Endothelial cell of umbilical vein (primary cell): ENCODE measurements around the gene DCAF4.

Experiments
- EZH2 ChIP-seq: IDR thresholded peaks from 2 replicates; pipeline ENCODE4 v1.6.1; 2012; ENCODE audit warnings: borderline replicate concordance, low read depth, mild to moderate bottlenecking, moderate library complexity, low read length, inconsistent platforms; ENCODE audit not compliant: severe bottlenecking
- JUN ChIP-seq: IDR thresholded peaks from 2 replicates; pipeline ENCODE4 v1.6.1; 2011; ENCODE audit warnings: borderline replicate concordance, low read depth; ENCODE audit not compliant: insufficient read length, insufficient read depth
- MYC ChIP-seq: IDR thresholded peaks from one replicate; pipeline ENCODE4 v1.6.1; 2011; ENCODE audit warnings: mild to moderate bottlenecking, low read depth, low read length
- POLR2A ChIP-seq: IDR thresholded peaks from 2 replicates; pipeline ENCODE4 v1.6.1; 2012; ENCODE audit warnings: low read depth, mild to moderate bottlenecking, control low read depth, low read length
- POLR2AphosphoS5 ChIP-seq: IDR thresholded peaks from 2 replicates; pipeline ENCODE4 v1.6.1; 2012; ENCODE audit warnings: low read depth, mild to moderate bottlenecking, control low read depth, low read length, moderate library complexity; ENCODE audit not compliant: insufficient read depth
- TF ChIP-seq, protein P1 (sequence below), 2 donors: IDR thresholded peaks; 1 replicate in 1 of 2; 2 replicates in 1 of 2; pipeline ENCODE4 v1.5.1; 2011; ENCODE audit warnings: low read length in 2 of 2, mild to moderate bottlenecking in 2 of 2, moderate library complexity in 2 of 2, control low read depth in 1 of 2, inconsistent platforms in 1 of 2, low read depth in 1 of 2; ENCODE audit not compliant: insufficient read depth in 1 of 2; ENCODE audit errors: extremely low read depth in 1 of 2
- TF ChIP-seq, protein P2 (sequence below): IDR thresholded peaks from 2 replicates; pipeline ENCODE4 v1.6.1; 2011; ENCODE audit not compliant: insufficient read depth, insufficient read length

DNA sequence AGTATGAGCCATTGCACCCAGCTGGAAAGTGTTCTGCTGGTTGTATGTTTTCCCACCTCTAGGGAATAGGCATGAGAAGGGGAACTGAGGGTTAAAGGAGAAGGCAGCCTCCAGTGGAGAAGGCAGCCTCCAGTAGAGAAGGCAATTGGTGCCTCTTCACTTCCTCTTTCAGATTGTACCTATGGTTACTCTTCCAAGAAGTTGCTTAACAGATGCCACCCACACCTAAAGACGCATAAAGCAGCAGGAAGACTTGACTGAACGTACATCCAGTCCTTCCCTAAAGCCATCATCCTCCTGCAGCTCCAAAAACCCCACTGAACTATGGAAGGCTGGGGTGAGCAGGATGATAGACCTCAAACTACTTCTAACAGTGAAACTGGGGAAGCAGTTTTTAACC is 45.4 kb upstream of the DCAF4 start:
- TF ChIP-seq, protein P1, sequence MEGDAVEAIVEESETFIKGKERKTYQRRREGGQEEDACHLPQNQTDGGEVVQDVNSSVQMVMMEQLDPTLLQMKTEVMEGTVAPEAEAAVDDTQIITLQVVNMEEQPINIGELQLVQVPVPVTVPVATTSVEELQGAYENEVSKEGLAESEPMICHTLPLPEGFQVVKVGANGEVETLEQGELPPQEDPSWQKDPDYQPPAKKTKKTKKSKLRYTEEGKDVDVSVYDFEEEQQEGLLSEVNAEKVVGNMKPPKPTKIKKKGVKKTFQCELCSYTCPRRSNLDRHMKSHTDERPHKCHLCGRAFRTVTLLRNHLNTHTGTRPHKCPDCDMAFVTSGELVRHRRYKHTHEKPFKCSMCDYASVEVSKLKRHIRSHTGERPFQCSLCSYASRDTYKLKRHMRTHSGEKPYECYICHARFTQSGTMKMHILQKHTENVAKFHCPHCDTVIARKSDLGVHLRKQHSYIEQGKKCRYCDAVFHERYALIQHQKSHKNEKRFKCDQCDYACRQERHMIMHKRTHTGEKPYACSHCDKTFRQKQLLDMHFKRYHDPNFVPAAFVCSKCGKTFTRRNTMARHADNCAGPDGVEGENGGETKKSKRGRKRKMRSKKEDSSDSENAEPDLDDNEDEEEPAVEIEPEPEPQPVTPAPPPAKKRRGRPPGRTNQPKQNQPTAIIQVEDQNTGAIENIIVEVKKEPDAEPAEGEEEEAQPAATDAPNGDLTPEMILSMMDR (IDR thresholded peaks at IDR 0.05; ENCODE audit: extremely low read depth in 1 of 2, insufficient read depth in 1 of 2, low read depth in 1 of 2, low read length in 2 of 2): no peak
- TF ChIP-seq EZH2: no peak
- TF ChIP-seq POLR2A: no peak
- no peak for TF ChIP-seq JUN
- no peak for TF ChIP-seq MYC
- TF ChIP-seq, protein P2, sequence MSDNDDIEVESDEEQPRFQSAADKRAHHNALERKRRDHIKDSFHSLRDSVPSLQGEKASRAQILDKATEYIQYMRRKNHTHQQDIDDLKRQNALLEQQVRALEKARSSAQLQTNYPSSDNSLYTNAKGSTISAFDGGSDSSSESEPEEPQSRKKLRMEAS: no peak
- no peak for TF ChIP-seq POLR2AphosphoS5
